GM19023 (cell line): ENCODE results near the gene RPF1.
"Not testable (repeated sequence)": the region's sequence is repeated elsewhere in the genome, so short reads cannot be mapped to it uniquely, and the experiment has no call there.

ENCODE experiments used
- ATAC-seq: cut with Tn5 transposase; IDR thresholded peaks from one replicate; pipeline ENCODE4 v1.9.1; 2021; ENCODE audit warnings: mild to moderate bottlenecking, moderate library complexity; ENCODE audit not compliant: unreplicated experiment

The RPF1 gene

DNA sequence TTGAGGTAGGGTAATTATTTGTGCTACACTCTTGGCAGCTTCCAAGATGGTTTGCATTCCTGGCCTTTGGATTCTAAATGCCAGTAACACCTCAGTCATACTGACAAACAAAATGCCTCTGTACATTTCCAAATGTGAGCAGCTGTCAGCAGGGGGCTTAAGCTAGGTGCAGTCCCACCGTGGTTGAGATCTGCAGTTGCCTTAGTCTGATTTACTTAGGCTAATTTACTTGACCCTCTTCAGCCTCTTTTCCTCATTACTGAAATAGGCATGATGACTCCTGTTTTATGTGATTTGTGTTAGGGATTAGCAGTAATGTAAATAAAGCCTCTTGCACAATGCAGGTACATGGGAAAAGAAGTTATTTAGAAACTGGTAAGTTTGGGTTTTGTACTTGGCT is 13.7 kb downstream of the RPF1 start:
- ATAC-seq: no peak

- ATAC-seq: no peak
These were observed 14.7 kb downstream of the RPF1 start for GRCh38 chr1:84493747-84494146.

- ATAC-seq: no peak
These were observed 17.4 kb downstream of the RPF1 start for GRCh38 chr1:84496498-84496897.

DNA sequence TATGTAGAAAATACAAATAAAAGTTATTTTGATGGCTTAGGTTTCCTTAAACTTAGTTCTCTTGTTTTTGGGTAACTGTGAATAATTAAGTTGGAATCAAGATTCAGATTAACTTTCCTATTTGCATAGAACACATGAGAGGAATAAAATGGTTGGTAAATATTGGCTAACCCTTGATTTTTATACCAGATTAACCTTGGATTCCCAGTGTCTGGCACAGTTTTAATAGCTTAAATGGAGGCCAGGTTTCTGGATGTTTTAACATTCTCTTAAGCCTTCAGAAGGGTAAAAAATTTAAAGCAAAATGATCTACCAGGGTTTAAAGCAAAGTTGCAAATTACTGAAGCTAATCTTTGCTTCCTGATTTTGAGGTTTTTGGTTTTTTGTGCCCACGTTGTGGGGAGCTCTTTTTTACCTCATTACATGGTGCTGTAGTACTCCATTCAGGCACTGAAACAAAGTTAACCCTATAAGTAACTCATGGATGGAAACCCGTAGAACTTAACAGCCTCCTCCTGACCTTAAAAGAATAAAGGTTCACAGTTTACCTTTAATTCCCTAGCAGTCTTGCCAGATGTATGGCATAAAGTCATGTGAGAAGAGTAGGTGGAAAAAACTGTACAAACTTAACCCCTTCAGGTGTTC is 18.7 kb downstream of the RPF1 start:
- no peak for ATAC-seq

- no peak for ATAC-seq
These were observed 23.9 kb downstream of the RPF1 start for GRCh38 chr1:84502927-84503326.

DNA sequence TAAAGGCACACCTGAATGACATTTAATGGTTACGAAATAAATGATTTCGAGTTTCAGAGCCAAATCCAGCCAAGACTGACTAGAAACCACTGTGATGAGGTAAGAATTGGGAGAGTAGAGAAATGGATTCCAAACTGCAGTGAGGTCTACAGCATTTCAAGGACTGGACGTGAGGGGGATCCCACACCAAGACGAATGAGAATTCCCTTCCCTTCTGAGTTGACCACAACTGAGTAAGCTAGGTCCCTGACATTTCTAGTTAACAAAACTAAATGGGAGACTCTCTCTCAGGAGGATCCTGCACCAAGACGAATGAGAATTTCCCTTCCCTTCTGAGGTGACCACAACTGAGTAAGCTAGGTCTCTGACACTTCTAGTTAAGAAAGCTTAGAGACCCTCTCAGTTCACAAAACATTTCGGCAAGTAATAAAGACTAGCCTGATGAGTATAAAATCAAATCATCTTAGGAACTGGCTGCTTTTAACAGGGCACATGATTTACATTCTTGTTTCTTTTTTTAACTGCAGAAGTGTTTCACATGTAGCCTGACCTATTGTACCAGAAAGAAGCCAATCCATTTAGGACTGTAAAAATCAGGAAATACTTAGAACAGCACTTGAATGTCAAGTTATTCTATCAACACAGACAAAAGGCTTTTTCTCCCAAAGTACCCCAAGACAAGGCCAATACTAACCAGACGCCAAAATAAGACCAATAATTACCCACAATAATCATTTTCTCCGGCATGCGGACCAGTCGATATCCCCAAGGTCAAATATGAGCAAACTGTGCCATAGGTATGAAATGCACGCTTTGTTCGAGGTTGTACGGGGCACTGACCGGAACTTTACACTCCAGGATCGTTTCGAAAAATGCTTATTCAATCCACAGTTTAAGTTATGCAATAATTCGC is 25.8 kb downstream of the RPF1 start:
- ATAC-seq: no peak

- peak; percentile 44 for ATAC-seq
These were observed 26.5 kb downstream of the RPF1 start for GRCh38 chr1:84505493-84506001.

- peak; percentile 86 for ATAC-seq
These were observed 27.1 kb downstream of the RPF1 start, which contains the start of the genes GNG5 and SPATA1 for GRCh38 chr1:84506002-84506728. GNG5 (minus strand) TSS chr1:84506581; CDS start chr1:84506091, 490 bp downstream. SPATA1 (plus strand) TSS chr1:84506386; CDS start chr1:84516360, 9,974 bp downstream.

- no peak for ATAC-seq
These were observed 27.8 kb downstream of the RPF1 start for GRCh38 chr1:84506729-84507453.

DNA sequence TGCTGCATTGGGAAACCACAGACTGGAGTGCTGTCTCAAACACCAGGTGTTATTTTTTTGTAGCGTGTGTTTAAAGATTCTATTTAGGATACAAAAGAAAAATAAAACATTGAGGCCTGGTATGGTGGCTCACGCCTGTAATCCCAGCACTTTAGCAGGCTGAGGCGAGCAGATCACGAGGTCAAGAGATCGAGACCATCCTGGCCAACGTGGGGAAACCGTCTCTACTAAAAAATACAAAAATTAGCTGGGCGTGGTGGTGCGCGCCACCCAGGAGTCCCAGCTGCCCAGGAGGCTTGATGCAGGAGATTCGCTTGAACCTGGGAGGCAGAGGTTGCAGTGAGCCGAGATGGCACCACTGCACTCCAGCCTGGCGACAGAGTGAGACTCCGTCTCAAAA is 28.8 kb downstream of the RPF1 start:
- ATAC-seq: not testable (repeated sequence)

DNA sequence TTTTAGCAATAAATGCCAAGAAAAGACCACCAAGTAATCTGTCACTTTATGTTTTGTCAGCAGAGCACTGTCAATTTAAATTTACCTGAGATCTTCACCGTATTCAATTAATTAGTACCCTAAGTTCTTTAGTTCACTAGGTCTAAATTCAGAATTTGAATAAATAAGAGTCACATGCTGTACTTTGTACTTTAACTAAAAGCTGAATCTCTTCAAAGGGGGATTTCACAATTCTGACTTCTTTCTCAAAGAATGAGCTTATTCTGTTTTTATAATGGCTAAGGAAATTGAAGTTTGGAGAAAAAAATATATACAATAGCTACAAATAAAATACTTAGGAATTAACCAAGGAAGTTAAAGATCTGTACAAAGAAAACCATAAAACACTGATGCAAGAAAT is 29.4 kb downstream of the RPF1 start:
- no peak for ATAC-seq

DNA sequence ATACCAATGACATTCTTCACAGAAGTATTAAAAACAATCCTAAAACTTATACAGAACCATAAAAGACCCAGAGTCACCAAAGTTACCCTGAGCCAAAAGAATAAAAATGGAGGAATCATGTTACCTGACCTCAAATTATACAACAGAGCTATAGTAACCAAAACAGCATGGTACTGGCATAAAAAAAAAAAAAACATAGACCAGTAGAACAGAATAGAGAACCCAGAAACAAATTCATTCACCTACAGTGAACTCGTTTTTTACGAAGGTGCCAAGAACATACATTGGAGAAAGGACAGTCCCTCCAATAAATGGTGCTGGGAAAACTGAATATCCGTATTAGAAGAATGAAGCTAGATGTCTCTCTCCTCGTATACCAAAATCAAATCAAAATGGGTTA is 30.0 kb downstream of the RPF1 start:
- no peak for ATAC-seq

DNA sequence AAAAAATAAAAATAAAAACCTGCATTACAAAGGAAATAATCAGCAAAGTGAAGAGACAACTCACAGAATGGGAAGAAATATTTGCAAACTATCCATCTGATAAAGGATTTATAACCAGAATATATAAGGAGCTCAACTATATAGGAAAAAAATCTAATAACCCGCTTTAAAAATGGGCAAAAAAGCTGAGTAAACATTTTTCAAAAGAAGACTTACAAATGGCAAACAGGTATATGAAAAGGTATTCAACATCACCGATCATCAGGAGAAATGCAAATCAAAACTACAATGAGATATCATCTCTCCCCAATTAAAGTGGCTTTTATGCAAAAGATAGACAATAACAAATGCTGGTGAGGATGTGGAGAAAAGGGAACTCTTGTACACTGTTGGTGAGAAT is 31.1 kb downstream of the RPF1 start:
- ATAC-seq: no peak

- no peak for ATAC-seq
These were observed 31.6 kb downstream of the RPF1 start for GRCh38 chr1:84510668-84511067.

DNA sequence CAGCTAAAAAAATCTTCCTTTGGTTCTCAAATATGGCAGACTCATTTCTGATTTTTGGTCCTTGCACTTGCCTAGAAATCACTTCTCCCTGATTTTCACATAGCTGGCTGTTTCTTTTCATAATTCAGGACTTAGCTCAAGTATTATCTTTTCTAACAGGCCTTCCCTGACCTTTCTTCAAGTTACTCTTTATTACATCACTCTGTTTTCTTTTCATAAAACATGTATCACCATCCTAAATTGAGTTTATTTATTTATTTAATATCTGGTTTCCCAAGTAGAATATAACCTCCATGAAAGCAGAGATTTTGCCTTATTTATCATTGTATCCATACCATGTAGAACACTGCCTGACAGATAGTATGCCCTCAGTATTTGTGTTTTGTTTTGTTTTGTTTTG is 45.5 kb downstream of the RPF1 start:
- no peak for ATAC-seq

- ATAC-seq: no peak
These were observed 46.7 kb downstream of the RPF1 start for GRCh38 chr1:84525779-84526178.

DNA sequence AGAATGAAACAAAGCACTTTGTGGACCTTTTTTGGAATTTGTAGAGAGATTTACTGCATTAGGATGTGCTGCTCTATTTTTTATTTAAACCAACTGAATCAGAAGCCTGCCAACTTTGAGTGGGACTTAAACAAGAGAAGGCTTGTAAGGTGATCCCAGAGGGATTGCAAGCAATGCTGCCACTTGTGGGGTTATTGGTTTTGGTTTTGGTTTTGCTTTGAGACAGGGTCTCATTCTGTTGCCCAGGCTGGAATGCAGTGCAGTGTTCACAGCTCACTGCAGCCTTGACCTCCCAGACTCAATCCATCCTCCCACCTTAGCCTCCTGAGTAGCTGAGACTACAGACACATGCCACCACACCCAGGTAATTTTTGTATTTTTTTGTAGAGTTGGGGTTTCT is 59.5 kb downstream of the RPF1 start:
- ATAC-seq: peak; percentile 76

DNA sequence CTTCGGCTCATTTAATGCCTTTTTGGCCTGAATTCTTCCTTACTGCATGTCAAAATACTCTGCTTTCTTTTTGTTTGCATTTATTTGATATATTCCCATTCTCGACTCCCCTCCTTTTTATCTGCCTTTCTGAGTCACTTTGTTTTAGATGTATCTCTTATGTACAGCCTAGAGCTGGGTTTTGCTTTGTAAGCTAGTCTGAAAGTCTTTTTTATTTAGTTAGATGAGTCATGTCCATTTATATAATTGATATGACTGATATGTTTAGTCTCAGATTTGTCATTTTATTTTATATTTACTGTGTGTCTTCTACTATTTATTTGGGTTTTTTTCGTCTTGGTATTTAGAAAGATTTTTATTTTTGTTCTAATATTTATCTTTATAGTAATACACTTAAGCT is 60.9 kb downstream of the RPF1 start:
- ATAC-seq: no peak

- ATAC-seq: no peak
These were observed 61.7 kb downstream of the RPF1 start for GRCh38 chr1:84540759-84541158.

DNA sequence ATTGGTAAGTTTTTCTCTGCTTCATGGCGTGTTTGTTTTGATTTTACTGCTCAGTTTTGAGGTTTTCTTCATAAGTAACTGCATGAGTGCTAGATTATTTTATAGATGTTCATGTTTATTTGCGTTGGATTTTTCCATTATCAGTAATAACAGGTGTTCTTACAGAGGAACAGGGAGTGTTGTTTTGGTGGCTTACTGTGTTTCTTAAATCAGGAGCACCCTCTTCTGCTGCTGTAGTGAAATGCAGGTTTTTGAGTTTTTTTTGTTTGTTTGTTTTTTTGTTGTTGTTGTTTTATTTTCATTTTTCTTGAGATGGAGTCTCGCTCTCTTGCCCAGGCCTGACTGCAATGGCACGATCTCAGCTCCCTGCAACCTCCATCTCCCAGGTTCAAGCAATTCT is 62.6 kb downstream of the RPF1 start:
- ATAC-seq: no peak
